Measurements from ENCODE around the gene WDPCP. TPM values are rescaled to one million over a fixed set of nuclear protein-coding genes. Genes with fewer than 3 reads are reported as not detected.
"Not testable (repeated sequence)": the region's sequence is repeated elsewhere in the genome, so short reads cannot be mapped to it uniquely, and the experiment has no call there.

WDPCP gene
- total and polyA plus RNA-seq, 2 of the 8 experiments (the other 6 are each of a cell fraction or from before 2014, with no cell fraction given), result 9.3 to 25.8 TPM

DNA sequence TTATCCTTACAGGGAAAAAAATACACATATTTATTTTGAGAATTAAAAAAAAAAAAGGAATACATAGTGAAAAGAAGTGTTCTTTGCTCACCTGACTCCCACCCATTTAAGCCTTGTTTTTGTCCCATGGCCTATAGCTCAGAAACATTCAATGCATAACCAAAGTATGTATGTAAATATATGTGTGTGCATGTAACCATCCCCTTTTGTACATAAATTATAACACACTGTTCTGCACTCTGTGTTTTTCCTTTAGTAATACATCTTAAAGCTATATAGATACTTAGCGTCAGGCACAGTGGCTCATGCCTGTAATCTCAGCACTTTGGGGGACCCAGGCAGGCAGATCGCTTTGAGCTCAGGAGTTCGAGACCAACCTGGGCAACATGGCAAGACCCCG lies 22.2 kb upstream of the WDPCP start (continued):
- no peak for TF ChIP-seq CTCF (IDR thresholded peaks at IDR 0.05; ENCODE audit: control extremely low read depth in 1 of 3, insufficient read depth in 1 of 3, low read depth in 1 of 3, low read length in 3 of 3)
- no peak for TF ChIP-seq POLR2A (IDR thresholded peaks at IDR 0.05; ENCODE audit: control extremely low read depth in 1 of 2, low read depth in 2 of 2, low read length in 2 of 2)
- no peak for TF ChIP-seq MAFK (IDR thresholded peaks at IDR 0.05; ENCODE audit: low read depth, low read length)
- TF ChIP-seq ATF2 (IDR thresholded peaks at IDR 0.05; ENCODE audit: low read length), result no peak
- no peak for TF ChIP-seq YY1 (IDR thresholded peaks at IDR 0.05; ENCODE audit: low read depth, low read length)
- no peak for TF ChIP-seq TCF12 (IDR thresholded peaks at IDR 0.05; ENCODE audit: low read depth, low read length)
- TF ChIP-seq NRF1 (IDR thresholded peaks at IDR 0.05; ENCODE audit: low read depth, low read length), result no peak
- no peak for TF ChIP-seq KDM4A (IDR thresholded peaks at IDR 0.05; ENCODE audit: low read depth, low read length, severe bottlenecking)

- not testable (repeated sequence) for H4K5ac ChIP-seq (ENCODE audit: insufficient read length, low read depth, low read length); H3K56ac ChIP-seq (replicated peaks; ENCODE audit: insufficient read length, low read depth, low read length); H2BK12ac ChIP-seq (ENCODE audit: low read depth, low read length); H4K91ac ChIP-seq (replicated peaks; ENCODE audit: insufficient read length, low read length); H2BK120ac ChIP-seq (replicated peaks; ENCODE audit: low read depth, low read length); H3K27ac ChIP-seq (ENCODE audit: low read depth, low read length); H3K14ac ChIP-seq (ENCODE audit: insufficient read length); H3K4ac ChIP-seq (replicated peaks; ENCODE audit: insufficient read length, low read depth, low read length); H2BK15ac ChIP-seq (ENCODE audit: low read length); H2BK5ac ChIP-seq (ENCODE audit: low read depth, low read length); H4K20me1 ChIP-seq (replicated peaks in 1 of 2; ENCODE audit: control insufficient read depth in 1 of 2, insufficient read depth in 2 of 2, low read length in 2 of 2); H3K18ac ChIP-seq (ENCODE audit: extremely low read depth, low read length); H3K79me1 ChIP-seq (ENCODE audit: low read depth, low read length); H2AK5ac ChIP-seq (ENCODE audit: low read depth, low read length); H3K27me3 ChIP-seq (replicated peaks in 1 of 4; ENCODE audit: control insufficient read depth in 3 of 4, extremely low read depth in 1 of 4, insufficient read depth in 3 of 4, low read length in 3 of 4); H3K23ac ChIP-seq (ENCODE audit: insufficient read length); H3K4me2 ChIP-seq (ENCODE audit: insufficient read depth in 1 of 2, low read depth in 2 of 2, low read length in 2 of 2); H3K9ac ChIP-seq (replicated peaks in 1 of 4; ENCODE audit: extremely low read depth in 1 of 4, low read depth in 3 of 4, low read length in 3 of 4); H2BK20ac ChIP-seq (ENCODE audit: low read length); H3K23me2 ChIP-seq (ENCODE audit: low read depth, low read length); H3K9me3 ChIP-seq (ENCODE audit: insufficient read depth in 2 of 2, low read depth in 1 of 2, low read length in 1 of 2); H3K4me1 ChIP-seq (replicated peaks in 1 of 4; ENCODE audit: control insufficient read depth in 3 of 4, insufficient read depth in 4 of 4, low read length in 3 of 4); H4K8ac ChIP-seq (ENCODE audit: extremely low read depth, insufficient read depth, low read length); FAIRE-seq; H3K4me3 ChIP-seq (ENCODE audit: extremely low read depth in 1 of 4, insufficient read depth in 2 of 4, low read depth in 3 of 4, low read length in 4 of 4); H2AFZ ChIP-seq (ENCODE audit: low read length); DNase-seq (ENCODE audit: low read depth in 1 of 2, low spot score in 2 of 2)
- peaks cover 11 to 60% (median 28%) of the 10 kb centered on the region in 4 experiments for H3K36me3 ChIP-seq (ENCODE audit: control insufficient read depth in 2 of 4, insufficient read depth in 4 of 4, low read length in 3 of 4)
- WGBS, 2 experiments (ENCODE audit: extremely low coverage in 1 of 2, insufficient coverage in 1 of 2, insufficient read length in 1 of 2, insufficient replicate concordance in 2 of 2, low coverage in 1 of 2, low lambda C conversion rate in 2 of 2, missing lambda C conversion rate in 1 of 2), result 83% methylated on average over 8 of the region's 8 CpGs; no CpG with 5 or more reads in 1 of the 2 experiments
- ChIA-PET POLR2A (ENCODE audit: partially characterized antibody) (interaction anchor here (1.4 kb wide), 1 partner anchor 12 kb away, joined by 7 read pairs; no protein-coding TSS in a partner anchor), CTCF (ENCODE audit: partially characterized antibody) (interaction anchor here (1.3 to 1.4 kb wide), 2 partner anchors 51 to 82 kb away, joined by 3 read pairs; no protein-coding TSS in a partner anchor)
- H3K79me2 ChIP-seq (ENCODE audit: control insufficient read depth in 1 of 2, insufficient read depth in 2 of 2, low read length in 2 of 2), result peaks cover 0 to 45% of the 10 kb centered on the region in 2 experiments; a peak in 3 of 4 replicates
Measured at GRCh38 chr2:63608865-63609264, 20.6 kb upstream of the WDPCP start.
